PC-9 (cell line): ENCODE data around the gene MYO1E.

Experiments
- CTCF ChIP-seq: fragments of 200-600 bp; sonication (generic); conservative IDR thresholded peaks from 2 replicates; pipeline ENCODE4 v1.6.1; 2017; ENCODE audit warnings: mixed run types, antibody characterized with exemption, mild to moderate bottlenecking, moderate library complexity
- EZH2 ChIP-seq: fragments of 200-600 bp; sonication (generic); IDR thresholded peaks from 2 replicates; pipeline ENCODE4 v1.8.0; 2017; ENCODE audit warnings: antibody characterized with exemption, low read depth

GRCh38 chr15:59094077-59094476 lies 278.6 kb downstream of the MYO1E start:
- TF ChIP-seq CTCF (no peak), EZH2 (no peak)
